SK-N-SH (cell line): Measurements from ENCODE around the gene MYCBPAP.

Source experiments
- CHD2 ChIP-seq: fragments of 150-350 bp; IDR thresholded peaks from 2 replicates; pipeline ENCODE4 v1.6.1; 2018; ENCODE audit warnings: low read length; ENCODE audit not compliant: partially characterized antibody
- CTCF ChIP-seq: fragments of 200-600 bp; sonication (generic); IDR thresholded peaks from 2 replicates; pipeline ENCODE4 v1.6.1; 2017; ENCODE audit warnings: antibody characterized with exemption, mild to moderate bottlenecking, moderate library complexity
- EP300 ChIP-seq, 2 experiments: IDR thresholded peaks; 2 replicates each; pipeline versions ENCODE4 v1.4.0 to v1.6.1; 2012; ENCODE audit warnings: borderline replicate concordance in 1 of 2, low read depth in 1 of 2, low read length in 1 of 2
- EZH2phosphoT487 ChIP-seq: fragments of 200-600 bp; sonication (generic); IDR thresholded peaks from 2 replicates; pipeline ENCODE4 v1.6.1; 2017; ENCODE audit warnings: low read depth, mixed run types, mild to moderate bottlenecking, antibody characterized with exemption, moderate library complexity, borderline replicate concordance
- FOXM1 ChIP-seq: IDR thresholded peaks from 2 replicates; pipeline ENCODE4 v1.4.0; 2012; ENCODE audit warnings: low read depth, mild to moderate bottlenecking
- GABPA ChIP-seq: IDR thresholded peaks from 2 replicates; pipeline ENCODE4 v1.4.0; 2012; ENCODE audit warnings: low read depth, mild to moderate bottlenecking
- JUND ChIP-seq: IDR thresholded peaks from 2 replicates; pipeline ENCODE4 v1.4.0; 2012
- MAX ChIP-seq: IDR thresholded peaks from 2 replicates; pipeline ENCODE4 v1.4.0; 2012; ENCODE audit warnings: low read depth
- RAD21 ChIP-seq: IDR thresholded peaks from 2 replicates; pipeline ENCODE4 v1.6.1; 2012; ENCODE audit warnings: mild to moderate bottlenecking, low read length
- REST ChIP-seq: IDR thresholded peaks from 2 replicates; pipeline ENCODE4 v1.6.1; 2012; ENCODE audit warnings: mild to moderate bottlenecking, low read depth, low read length, moderate library complexity
- TAF1 ChIP-seq: IDR thresholded peaks from 2 replicates; pipeline ENCODE4 v1.6.1; 2012; ENCODE audit warnings: low read depth, mild to moderate bottlenecking, low read length, moderate library complexity, borderline replicate concordance

DNA sequence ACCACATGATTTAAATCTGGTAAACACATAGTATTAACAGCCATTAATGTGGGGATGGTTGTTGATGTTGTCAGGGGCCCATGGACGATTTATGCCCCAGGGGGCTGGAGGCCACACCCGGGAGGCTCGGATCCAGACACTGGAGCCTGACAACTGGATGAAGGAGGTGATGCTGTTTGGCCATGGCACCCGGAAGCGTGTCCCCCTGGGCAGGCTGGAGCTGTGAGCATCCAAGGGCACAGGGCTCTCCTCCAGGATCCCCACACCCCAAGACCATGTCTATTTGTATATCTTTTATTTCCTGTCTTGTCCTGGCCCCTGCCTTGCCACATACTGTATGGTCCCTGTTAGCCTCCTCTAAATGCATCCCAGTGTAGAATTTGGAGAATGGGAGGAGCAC, 25.0 kb upstream of the MYCBPAP start:
- TF ChIP-seq TAF1 (no peak), JUND (no peak), EZH2phosphoT487 (no peak), FOXM1 (no peak), EP300 (IDR thresholded peaks at IDR 0.05; ENCODE audit: borderline replicate concordance in 1 of 2, low read depth in 1 of 2, low read length in 1 of 2) (no peak), MAX (no peak), CTCF (no peak), GABPA (no peak), CHD2 (no peak), RAD21 (no peak), REST (no peak)
